OCI-LY3 (cell line): ENCODE measurements around the gene XPOT.

Experiments used
- H2AFZ ChIP-seq: fragments of 200-600, 300-600 bp; shearing (Covaris generic); 2 replicates; pipeline ENCODE4 v1.6.0; 2014; ENCODE audit warnings: antibody characterized with exemption, low read depth, low read length
- H3K27ac ChIP-seq: fragments of 200-600, 300-600 bp; sonication (generic); 2 replicates; pipeline ENCODE4 v1.5.1; 2014; ENCODE audit warnings: mild to moderate bottlenecking, low read length, moderate library complexity, mixed read lengths
- H3K27me3 ChIP-seq: fragments of 200-600, 300-600 bp; sonication (generic); 2 replicates; pipeline ENCODE4 v1.6.1; 2014; ENCODE audit warnings: low read depth, low read length, mixed read lengths
- H3K36me3 ChIP-seq: fragments of 200-600, 300-600 bp; sonication (generic); replicated peaks from 2 replicates; pipeline ENCODE3; 2014; ENCODE audit warnings: low read depth, low read length, mixed read lengths
- H3K4me1 ChIP-seq: fragments of 300-600, 200-600 bp; sonication (generic); 2 replicates; pipeline ENCODE4 v1.6.1; 2014; ENCODE audit warnings: low read length, mixed read lengths
- H3K4me2 ChIP-seq: fragments of 200-600, 300-600 bp; sonication (generic); 2 replicates; pipeline ENCODE4 v1.6.1; 2014; ENCODE audit warnings: low read length, mixed read lengths
- H3K4me3 ChIP-seq: fragments of 300-600, 200-600 bp; sonication (generic); 2 replicates; pipeline ENCODE4 v1.5.1; 2014; ENCODE audit warnings: antibody characterized with exemption, mild to moderate bottlenecking, low read length, moderate library complexity
- H3K79me2 ChIP-seq: fragments of 300-600, 200-600 bp; shearing (Covaris generic); 2 replicates; pipeline ENCODE4 v1.6.1; 2014; ENCODE audit warnings: mild to moderate bottlenecking, low read length, mixed read lengths
- H3K9ac ChIP-seq: fragments of 300-600, 200-600 bp; shearing (Covaris generic); 2 replicates; pipeline ENCODE4 v1.6.0; 2014; ENCODE audit warnings: mild to moderate bottlenecking, low read length, moderate library complexity
- H3K9me3 ChIP-seq: fragments of 200-600, 300-600 bp; shearing (Covaris generic); 2 replicates; pipeline ENCODE4 v1.6.1; 2014; ENCODE audit warnings: low read length, mixed read lengths; ENCODE audit not compliant: insufficient read depth
- H4K20me1 ChIP-seq: fragments of 200-600, 300-600 bp; sonication (generic); 2 replicates; pipeline ENCODE4 v1.6.1; 2016; ENCODE audit warnings: low read length, mixed read lengths; ENCODE audit not compliant: insufficient read depth
- EZH2phosphoT487 ChIP-seq: fragments of 200-600 bp; shearing (Covaris generic); IDR thresholded peaks from 2 replicates; pipeline ENCODE4 v1.6.1; 2018; ENCODE audit warnings: antibody characterized with exemption, mixed run types, low read depth
- TF ChIP-seq, protein P1 (sequence below): fragments of 200-600, 300-600 bp; sonication (generic); IDR thresholded peaks from 2 replicates; pipeline ENCODE4 v1.5.1; 2014; ENCODE audit warnings: antibody characterized with exemption, low read length, low read depth

The XPOT gene

DNA sequence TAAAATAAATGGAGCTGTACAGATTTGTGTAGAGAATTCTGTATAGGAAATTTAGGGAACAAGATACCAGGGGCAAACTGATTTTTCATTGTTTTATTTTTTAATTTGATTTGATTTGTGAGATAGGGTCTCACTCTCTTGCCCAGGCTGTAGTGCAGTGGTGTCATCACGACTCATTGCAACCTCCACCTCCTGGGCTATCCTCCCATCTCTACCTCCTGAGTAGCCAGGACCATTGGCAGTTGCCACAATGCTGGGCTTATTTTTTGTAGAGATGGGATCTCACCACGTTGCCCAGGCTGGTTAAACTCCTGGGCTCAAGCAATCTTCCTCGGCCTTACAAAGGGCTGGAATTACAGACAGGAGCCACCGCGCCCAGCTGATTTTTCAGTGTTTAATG lies 29.7 kb downstream of the XPOT start:
- Histone ChIP-seq H3K36me3 (peaks cover 67% of the 10 kb centered on the region), H3K27ac (no peak overlapping the region), H3K79me2 (0 out of 2 replicates have a peak, but pooled peaks cover 5% of the 10 kb centered on the region), H3K4me3 (no peak overlapping the region), H3K9me3 (no peaks in the 10 kb centered on the region), H3K4me2 (no peak overlapping the region), H3K4me1 (no peaks in the 10 kb centered on the region), H2AFZ (no peak overlapping the region), H3K27me3 (no peaks in the 10 kb centered on the region), H3K9ac (no peak overlapping the region), H4K20me1 (no peaks in the 10 kb centered on the region)
- no peak for TF ChIP-seq EZH2phosphoT487

DNA sequence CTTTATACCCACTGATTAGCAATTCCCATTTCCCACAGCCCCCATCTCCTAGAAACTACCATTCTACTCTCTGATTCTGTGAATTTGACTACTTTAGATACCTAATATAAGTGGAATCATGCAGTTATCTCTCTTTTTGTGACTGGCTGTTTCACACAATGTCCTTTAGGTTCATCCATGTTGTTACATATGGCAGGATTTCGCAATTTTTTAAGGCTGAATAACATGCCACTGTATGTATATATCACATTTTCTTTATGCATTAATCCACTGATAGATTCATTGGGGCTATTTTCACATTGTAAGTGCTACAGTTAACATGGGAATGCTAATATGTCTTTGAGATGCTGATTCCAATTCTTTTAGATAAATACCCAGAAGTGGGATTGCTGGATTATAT lies 35.9 kb downstream of the XPOT start:
- TF ChIP-seq, protein P1, sequence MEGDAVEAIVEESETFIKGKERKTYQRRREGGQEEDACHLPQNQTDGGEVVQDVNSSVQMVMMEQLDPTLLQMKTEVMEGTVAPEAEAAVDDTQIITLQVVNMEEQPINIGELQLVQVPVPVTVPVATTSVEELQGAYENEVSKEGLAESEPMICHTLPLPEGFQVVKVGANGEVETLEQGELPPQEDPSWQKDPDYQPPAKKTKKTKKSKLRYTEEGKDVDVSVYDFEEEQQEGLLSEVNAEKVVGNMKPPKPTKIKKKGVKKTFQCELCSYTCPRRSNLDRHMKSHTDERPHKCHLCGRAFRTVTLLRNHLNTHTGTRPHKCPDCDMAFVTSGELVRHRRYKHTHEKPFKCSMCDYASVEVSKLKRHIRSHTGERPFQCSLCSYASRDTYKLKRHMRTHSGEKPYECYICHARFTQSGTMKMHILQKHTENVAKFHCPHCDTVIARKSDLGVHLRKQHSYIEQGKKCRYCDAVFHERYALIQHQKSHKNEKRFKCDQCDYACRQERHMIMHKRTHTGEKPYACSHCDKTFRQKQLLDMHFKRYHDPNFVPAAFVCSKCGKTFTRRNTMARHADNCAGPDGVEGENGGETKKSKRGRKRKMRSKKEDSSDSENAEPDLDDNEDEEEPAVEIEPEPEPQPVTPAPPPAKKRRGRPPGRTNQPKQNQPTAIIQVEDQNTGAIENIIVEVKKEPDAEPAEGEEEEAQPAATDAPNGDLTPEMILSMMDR = no peak
- no peak for TF ChIP-seq EZH2phosphoT487
- Histone ChIP-seq H3K4me1 (no peaks in the 10 kb centered on the region), H3K27ac (no peak overlapping the region), H3K4me3 (no peak overlapping the region), H2AFZ (no peak overlapping the region), H3K27me3 (no peaks in the 10 kb centered on the region), H3K4me2 (no peak overlapping the region), H4K20me1 (no peaks in the 10 kb centered on the region), H3K9ac (no peak overlapping the region), H3K9me3 (no peaks in the 10 kb centered on the region), H3K79me2 (peaks cover 5% of the 10 kb centered on the region; the same call in 1 of the 2 replicates), H3K36me3 (peaks cover 65% of the 10 kb centered on the region)

DNA sequence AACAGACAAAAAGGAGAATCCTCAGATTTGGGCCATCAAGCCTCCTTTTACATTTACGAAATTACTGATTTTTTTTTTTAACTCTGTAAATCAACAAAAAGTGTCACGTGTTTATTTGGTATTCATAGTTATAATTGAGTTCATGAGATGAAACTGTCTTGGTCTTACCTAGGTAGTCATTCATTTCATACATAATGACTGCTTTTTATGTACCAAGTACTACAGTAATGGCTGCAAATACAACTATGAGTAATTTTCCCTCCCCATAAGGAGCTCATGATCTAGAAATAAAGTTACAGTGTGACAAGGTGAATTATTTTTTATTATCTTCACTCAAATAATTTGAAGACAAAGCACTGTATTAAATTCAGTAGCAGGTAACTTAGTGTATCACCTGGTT lies 41.3 kb downstream of the XPOT start:
- no peak overlapping the region for H3K9ac ChIP-seq
- no peak overlapping the region for H3K27ac ChIP-seq

DNA sequence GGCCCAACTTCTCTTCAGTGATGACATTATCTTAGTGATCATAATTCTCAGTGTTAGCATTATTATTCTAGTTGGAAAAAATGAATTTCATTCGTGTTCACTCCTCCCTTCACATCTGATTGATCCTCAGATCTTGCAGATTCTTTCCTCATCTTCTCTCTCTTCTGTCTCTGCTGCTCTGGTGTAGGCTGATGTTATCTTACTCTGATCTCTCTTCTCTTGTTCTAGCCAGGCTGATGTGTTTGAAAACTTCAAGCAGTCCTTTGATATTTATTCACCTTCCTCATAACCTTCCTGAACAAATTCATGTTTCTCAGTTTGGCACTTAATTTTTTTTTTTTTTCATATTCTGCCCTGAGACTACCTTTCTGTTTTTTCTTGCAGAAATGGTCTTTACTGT lies 42.1 kb downstream of the XPOT start:
- H3K27me3 ChIP-seq = no peaks in the 10 kb centered on the region
- H3K9me3 ChIP-seq = no peaks in the 10 kb centered on the region
- no peak overlapping the region for H3K27ac ChIP-seq
- H3K4me3 ChIP-seq = no peak overlapping the region
- no peak overlapping the region for H3K9ac ChIP-seq
- TF ChIP-seq, protein P1 = no peak
- TF ChIP-seq EZH2phosphoT487 = no peak
- H3K4me2 ChIP-seq = no peak overlapping the region
- no peak overlapping the region for H2AFZ ChIP-seq
- peaks cover 3% of the 10 kb centered on the region for H3K79me2 ChIP-seq
- H4K20me1 ChIP-seq = no peaks in the 10 kb centered on the region
- H3K4me1 ChIP-seq = peaks cover 13% of the 10 kb centered on the region
- H3K36me3 ChIP-seq = peaks cover 41% of the 10 kb centered on the region

More for the DNA sequence above, 41.3 kb downstream of the XPOT start:
- H3K79me2 ChIP-seq = no peaks in the 10 kb centered on the region; the same call in 1 of the 2 replicates
- no peak overlapping the region for H2AFZ ChIP-seq
- H3K27me3 ChIP-seq = no peaks in the 10 kb centered on the region
- no peak overlapping the region for H3K4me3 ChIP-seq
- no peak overlapping the region for H3K4me2 ChIP-seq
- H3K4me1 ChIP-seq = peaks cover 5% of the 10 kb centered on the region
- H4K20me1 ChIP-seq = no peaks in the 10 kb centered on the region
- H3K36me3 ChIP-seq = peaks cover 49% of the 10 kb centered on the region
- TF ChIP-seq, protein P1 = no peak
- TF ChIP-seq EZH2phosphoT487 = no peak
- H3K9me3 ChIP-seq = no peaks in the 10 kb centered on the region
